IPS-18a (cell line): ENCODE measurements around the gene ZNF207.
"Not testable (repeated sequence)": the region's sequence is repeated elsewhere in the genome, so short reads cannot be mapped to it uniquely, and the experiment has no call there.

Experiments used
- H3K27ac ChIP-seq: one replicate; pipeline ENCODE4 v1.5.1; 2013; ENCODE audit warnings: low read length
- H3K27me3 ChIP-seq: one replicate; pipeline ENCODE4 v1.6.1; 2013; ENCODE audit warnings: mild to moderate bottlenecking, low read length; ENCODE audit not compliant: control insufficient read depth, insufficient read depth
- H3K36me3 ChIP-seq: one replicate; pipeline ENCODE4 v1.6.1; 2013; ENCODE audit warnings: low read depth, low read length; ENCODE audit not compliant: control insufficient read depth
- H3K4me1 ChIP-seq: one replicate; pipeline ENCODE4 v1.6.1; 2013; ENCODE audit warnings: low read depth, low read length; ENCODE audit not compliant: control insufficient read depth
- H3K4me3 ChIP-seq: one replicate; pipeline ENCODE4 v1.5.1; 2013; ENCODE audit warnings: low read length
- H3K9ac ChIP-seq: one replicate; pipeline ENCODE4 v1.6.1; 2013; ENCODE audit warnings: mild to moderate bottlenecking, low read length, moderate library complexity
- H3K9me3 ChIP-seq: one replicate; pipeline ENCODE4 v1.6.1; 2013; ENCODE audit warnings: low read depth, low read length; ENCODE audit not compliant: control insufficient read depth

ZNF207 gene

DNA sequence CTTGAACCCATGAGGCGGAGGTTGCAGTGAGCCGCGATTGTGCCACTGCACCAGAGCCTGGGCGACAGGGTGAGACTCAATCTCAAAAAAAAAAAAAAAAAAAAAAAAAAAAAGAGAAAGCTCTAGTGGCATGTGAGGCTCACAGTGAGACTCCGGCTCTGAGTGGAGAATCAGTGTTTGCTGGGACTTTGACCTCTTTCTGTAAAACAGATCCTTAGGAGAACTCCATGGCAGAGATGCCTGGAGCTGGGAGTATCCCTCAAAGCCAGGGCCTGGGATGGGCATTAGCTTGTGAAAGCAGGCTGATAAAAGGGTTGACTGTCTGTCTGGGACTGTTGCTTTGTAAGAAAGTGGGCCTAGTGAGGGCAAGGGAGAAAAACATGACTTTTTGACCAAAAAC lies 46.4 kb downstream of the ZNF207 start:
- Histone ChIP-seq H3K36me3 (no peaks in the 10 kb centered on the region), H3K27me3 (no peaks in the 10 kb centered on the region)

DNA sequence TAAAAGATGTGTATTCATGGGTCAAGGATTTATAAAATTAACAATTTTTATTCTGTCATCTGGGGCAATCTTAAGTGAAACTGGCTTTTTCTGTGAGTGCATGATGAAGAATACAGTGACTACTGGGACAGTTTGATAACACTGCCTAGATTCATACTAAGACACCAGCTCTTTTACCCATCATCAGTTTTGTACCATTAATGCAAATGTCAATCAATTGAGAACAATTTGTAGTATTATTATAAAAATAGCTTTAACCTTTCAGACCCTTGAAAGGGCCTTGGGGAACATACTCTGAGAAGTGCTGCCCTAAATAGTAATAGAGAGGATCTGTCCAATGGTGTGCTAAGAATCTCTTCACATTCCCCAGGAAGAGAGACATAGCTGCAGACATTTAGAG lies 49.0 kb downstream of the ZNF207 start:
- Histone ChIP-seq H3K9ac (no peak overlapping the region), H3K4me1 (no peaks in the 10 kb centered on the region), H3K36me3 (no peaks in the 10 kb centered on the region), H3K9me3 (no peaks in the 10 kb centered on the region), H3K4me3 (no peak overlapping the region), H3K27ac (no peak overlapping the region), H3K27me3 (no peaks in the 10 kb centered on the region)

More for the DNA sequence above, 46.4 kb downstream of the ZNF207 start:
- H3K4me3 ChIP-seq, result no peak overlapping the region
- no peak overlapping the region for H3K27ac ChIP-seq
- no peak overlapping the region for H3K9ac ChIP-seq
- H3K4me1 ChIP-seq, result no peaks in the 10 kb centered on the region
- no peaks in the 10 kb centered on the region for H3K9me3 ChIP-seq

DNA sequence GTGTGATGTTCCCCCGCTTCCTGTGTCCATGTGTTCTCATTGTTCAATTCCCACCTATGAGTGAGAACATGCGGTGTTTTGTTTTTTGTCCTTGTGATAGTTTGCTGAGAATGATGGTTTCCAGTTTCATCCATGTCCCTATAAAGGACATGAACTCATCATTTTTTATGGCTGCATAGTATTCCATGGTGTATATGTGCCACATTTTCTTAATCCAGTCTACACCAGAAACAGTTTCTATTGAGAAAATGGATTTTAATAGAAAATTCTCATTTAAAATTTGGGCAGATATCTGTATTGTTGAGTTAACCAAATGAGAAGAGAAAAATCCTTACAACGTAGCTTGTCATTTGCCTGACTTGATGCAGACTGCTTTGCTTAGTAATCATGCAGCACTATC lies 60.1 kb downstream of the ZNF207 start:
- H3K9me3 ChIP-seq, H3K27ac ChIP-seq, H3K4me1 ChIP-seq, H3K4me3 ChIP-seq, H3K9ac ChIP-seq, H3K36me3 ChIP-seq, H3K27me3 ChIP-seq: not testable (repeated sequence)

GRCh38 chr17:32426894-32427293 lies 76.9 kb downstream of the ZNF207 start:
- Histone ChIP-seq H3K9ac (no peak overlapping the region), H3K36me3 (no peaks in the 10 kb centered on the region), H3K27ac (no peak overlapping the region), H3K27me3 (no peaks in the 10 kb centered on the region), H3K4me1 (no peaks in the 10 kb centered on the region), H3K4me3 (no peak overlapping the region), H3K9me3 (peaks cover 12% of the 10 kb centered on the region)

- Histone ChIP-seq H3K36me3 (no peaks in the 10 kb centered on the region), H3K4me3 (no peak overlapping the region), H3K4me1 (no peaks in the 10 kb centered on the region), H3K9me3 (peaks cover 12% of the 10 kb centered on the region), H3K27ac (no peak overlapping the region), H3K27me3 (no peaks in the 10 kb centered on the region), H3K9ac (no peak overlapping the region)
Observed at GRCh38 chr17:32429598-32429997, 79.6 kb downstream of the ZNF207 start.
